Stimulated activated naive CD4-positive, alpha-beta T cell treated with Interleukin-2 at 50 U/mL for 16 hours (primary cell): ENCODE results near the gene XPR1.

Experiments used
- DNase-seq: peaks from one replicate; lab custom pipeline; 2025; lab: John Stamatoyannopoulos, UW

XPR1 gene

DNA sequence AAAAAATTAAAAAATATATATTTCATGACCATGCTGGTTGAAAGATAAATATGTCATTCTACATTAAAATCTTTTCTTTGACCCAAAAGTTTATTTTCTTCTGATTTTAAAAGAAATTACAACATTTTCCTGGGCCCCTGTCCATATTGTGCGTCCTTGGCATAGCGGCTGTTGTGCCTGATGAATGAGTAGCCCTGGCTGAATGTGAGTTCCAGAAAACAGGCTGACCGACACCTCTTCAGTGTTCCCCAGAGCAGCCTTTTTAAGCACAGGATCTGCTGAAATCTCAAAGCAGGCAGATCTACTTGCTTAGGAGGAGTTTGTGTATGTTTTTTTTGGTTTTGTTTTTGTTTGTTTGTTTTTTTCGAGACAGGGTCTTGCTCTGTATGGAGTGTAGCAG, 300.6 kb downstream of the XPR1 start:
- DNase-seq: no peak

GRCh38 chr1:180933141-180933540, 301.3 kb downstream of the XPR1 start:
- DNase-seq: no peak

DNA sequence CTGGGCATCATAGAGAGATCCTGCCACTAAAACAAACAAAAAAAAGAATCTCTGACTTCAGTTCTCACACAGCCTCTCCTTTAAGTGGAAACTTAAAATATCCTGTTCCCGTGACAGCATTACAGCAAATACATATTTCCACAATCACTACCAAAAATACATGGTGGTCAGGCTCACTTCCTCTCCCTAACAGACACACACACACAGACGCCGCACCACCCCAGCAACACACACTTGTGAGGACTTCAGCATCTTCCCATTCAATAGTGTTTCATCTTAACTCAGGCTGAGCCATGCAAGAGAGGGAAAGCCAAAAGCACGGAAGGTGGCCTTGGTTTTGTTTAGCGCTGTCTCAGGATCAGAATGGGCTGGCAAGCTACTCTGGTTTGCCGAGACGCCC, 302.7 kb downstream of the XPR1 start:
- no peak for DNase-seq

DNA sequence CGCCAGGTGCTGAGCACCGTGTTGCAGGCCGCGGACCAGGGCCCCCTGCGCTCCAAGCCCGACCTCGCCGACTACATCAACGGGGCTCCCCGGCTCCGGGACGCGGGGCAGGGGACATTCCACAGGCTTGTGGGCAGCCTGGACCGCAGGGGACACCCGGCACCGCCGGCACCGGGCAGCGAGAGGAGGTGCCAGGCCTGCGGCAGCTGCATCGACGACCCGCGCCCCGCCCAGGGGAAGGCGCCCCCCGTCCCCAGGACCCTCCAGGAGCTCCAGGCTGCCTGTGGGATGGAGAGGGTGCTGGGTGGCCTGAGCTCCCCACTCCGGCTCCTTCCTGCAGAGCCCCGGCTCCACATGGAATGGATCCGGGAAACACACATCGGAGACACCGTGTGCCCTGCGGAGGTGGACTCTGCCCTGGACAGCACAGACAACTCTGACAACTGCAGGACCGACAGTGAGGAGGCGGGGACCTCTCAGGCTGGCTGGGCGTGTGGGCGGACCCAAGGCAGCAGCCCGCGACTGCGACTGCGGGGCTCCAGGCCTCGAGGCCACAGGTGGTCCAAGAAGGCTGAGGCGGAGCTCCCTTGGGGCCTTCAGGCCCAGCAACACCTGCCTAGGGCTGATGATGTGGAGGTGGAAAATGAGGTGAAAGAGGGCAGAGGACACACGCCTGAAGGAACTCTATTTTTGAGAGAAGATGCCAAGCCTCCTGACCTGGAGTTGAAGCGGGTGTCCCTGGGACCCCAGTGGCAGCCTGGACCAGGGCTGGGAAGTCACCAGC, 303.7 kb downstream of the XPR1 start:
- no peak for DNase-seq

DNA sequence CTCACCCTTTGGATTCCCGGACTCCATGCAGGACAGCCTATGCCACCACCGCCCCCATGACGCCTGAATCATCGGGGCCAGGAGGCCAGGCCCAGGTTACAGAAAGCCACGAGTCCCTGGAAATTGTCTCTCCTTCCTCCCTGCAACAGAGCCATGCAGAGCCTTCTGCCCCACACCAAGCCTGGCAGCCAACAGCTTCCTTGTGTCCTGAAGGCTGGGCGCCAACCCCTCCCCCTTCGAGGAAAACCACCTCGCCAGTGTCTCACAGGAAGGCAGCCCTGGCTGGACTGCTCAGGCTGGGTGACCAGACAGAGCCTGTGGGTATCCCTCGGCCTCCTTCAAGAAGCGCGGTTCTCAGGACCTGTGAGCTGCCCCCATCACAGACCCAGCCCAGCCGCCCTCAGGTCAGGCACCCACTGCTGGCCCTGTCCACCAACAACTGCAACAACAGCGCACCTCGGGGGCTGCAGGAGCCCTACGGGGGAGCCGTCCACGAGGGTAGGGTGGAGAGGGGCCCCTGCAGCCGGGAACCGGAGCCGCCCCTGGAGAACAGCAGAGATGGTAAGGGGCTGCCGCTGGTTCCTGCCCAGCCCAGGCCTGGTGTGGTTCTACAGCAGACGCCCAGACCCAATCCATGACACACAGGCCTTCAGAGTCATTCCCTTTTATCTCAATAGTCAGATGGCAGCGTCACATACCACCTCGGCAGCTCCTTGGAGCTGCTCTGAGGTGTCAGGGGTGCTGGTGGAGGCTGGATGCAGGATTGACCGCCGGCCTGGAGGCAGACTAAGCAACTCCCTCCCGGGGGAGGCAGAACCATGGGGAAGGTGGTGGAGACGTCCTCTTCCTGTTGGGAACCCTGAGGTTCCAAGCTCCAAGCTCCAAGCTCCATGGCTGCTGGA, 304.5 kb downstream of the XPR1 start:
- no peak for DNase-seq

DNA sequence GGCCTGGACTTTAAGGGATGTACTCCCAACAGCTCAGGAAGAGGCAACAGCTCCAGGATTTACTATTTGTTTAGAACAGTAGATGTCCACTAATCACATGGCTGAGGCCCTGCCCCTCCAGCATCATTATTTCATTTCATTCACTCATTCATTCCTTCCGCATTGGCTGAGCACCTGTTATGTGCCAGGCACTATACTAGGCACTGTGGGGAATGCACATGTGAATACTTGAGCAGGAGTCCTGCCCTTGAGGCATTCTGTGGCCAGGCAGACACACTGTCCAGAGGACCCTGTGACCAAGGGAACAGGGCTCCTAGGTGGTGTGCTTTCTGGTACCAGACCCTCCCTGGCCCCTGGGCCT, 305.2 kb downstream of the XPR1 start:
- no peak for DNase-seq

GRCh38 chr1:180937624-180938225, 305.9 kb downstream of the XPR1 start:
- no peak for DNase-seq

GRCh38 chr1:180939073-180939710, 307.4 kb downstream of the XPR1 start:
- DNase-seq: no peak

GRCh38 chr1:180939711-180940103, 307.9 kb downstream of the XPR1 start:
- no peak for DNase-seq
